ENCODE results near the gene HYDIN.

The HYDIN gene

GRCh38 chr16:70758786-70759185 lies 471.7 kb downstream of the HYDIN start:
- DNase-seq = no peak
